HCT116 (cell line): ENCODE data around the gene HDHD3.

Experiments
- CTCF ChIP-seq, 3 experiments: fragments of 200-600 bp in 1 of 3; sonication (generic) in 1 of 3; IDR thresholded peaks in 2 of 3; conservative IDR thresholded peaks in 1 of 3; 2 replicates each; pipeline ENCODE4 v1.5.1; 2012 to 2017; ENCODE audit warnings: low read depth in 2 of 3, low read length in 2 of 3, antibody characterized with exemption in 1 of 3, borderline replicate concordance in 1 of 3, control low read depth in 1 of 3, mild to moderate bottlenecking in 1 of 3, mixed read lengths in 1 of 3, mixed run types in 1 of 3, moderate library complexity in 1 of 3; ENCODE audit not compliant: insufficient read depth in 1 of 3
- EGR1 ChIP-seq: IDR thresholded peaks from 2 replicates; pipeline ENCODE4 v1.6.1; 2012; ENCODE audit warnings: low read depth
- EZH2 ChIP-seq: fragments of 200-600 bp; sonication (generic); IDR thresholded peaks from 2 replicates; pipeline ENCODE4 v1.6.1; 2017; ENCODE audit warnings: antibody characterized with exemption, mixed run types
- POLR2A ChIP-seq: IDR thresholded peaks from 2 replicates; pipeline ENCODE4 v1.7.0; 2011; ENCODE audit warnings: borderline replicate concordance; ENCODE audit not compliant: insufficient read depth, insufficient read length; ENCODE audit errors: extremely low read depth
- POLR2AphosphoS5 ChIP-seq: IDR thresholded peaks from 2 replicates; pipeline ENCODE4 v1.6.1; 2011; ENCODE audit warnings: mild to moderate bottlenecking, low read depth, low read length, moderate library complexity
- ZNF274 ChIP-seq: fragments of 200-500 bp; sonication (Bioruptor generic); IDR thresholded peaks from 2 replicates; pipeline ENCODE4 v1.6.1; 2014; ENCODE audit warnings: mild to moderate bottlenecking, low read depth, low read length, inconsistent platforms

DNA sequence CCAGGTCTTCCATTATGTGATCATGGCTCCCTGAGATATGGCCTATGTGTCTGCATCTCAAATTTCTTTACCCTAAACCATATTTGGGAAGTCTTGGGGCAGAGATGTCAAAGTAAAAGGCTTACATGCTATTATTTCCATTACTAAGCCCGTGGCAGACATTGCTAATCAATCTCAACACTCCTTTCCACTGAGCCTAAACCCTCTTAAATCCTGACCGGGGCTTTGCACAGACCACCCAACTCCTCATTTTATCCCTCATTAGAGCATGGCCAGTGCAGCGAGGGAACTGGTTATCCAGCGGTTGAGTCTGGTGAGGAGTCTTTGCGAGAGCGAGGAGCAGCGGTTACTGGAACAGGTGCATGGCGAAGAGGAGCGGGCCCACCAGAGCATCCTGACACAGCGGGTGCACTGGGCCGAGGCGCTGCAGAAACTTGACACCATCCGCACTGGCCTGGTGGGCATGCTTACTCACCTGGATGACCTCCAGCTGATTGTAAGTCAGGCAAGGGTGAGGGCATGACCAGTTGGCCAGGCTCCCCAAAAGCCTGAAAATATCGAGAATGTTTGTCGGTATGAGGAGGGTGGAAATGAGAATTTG is 16.4 kb downstream of the HDHD3 start:
- TF ChIP-seq EGR1 (no peak), CTCF (IDR thresholded peaks at IDR 0.05 in 2 of 3, conservative IDR thresholded peaks at IDR 0.05 in 1 of 3; ENCODE audit: borderline replicate concordance in 1 of 3, insufficient read depth in 1 of 3, low read depth in 2 of 3, low read length in 2 of 3) (no peak), POLR2AphosphoS5 (no peak), EZH2 (no peak), POLR2A (no peak), ZNF274 (no peak)
